SK-N-SH (cell line): ENCODE results near the gene PPT2. TPM values are rescaled to one million over a fixed set of nuclear protein-coding genes. Genes with fewer than 3 reads are reported as not detected.

ENCODE experiments used
- CHD2 ChIP-seq: fragments of 150-350 bp; IDR thresholded peaks from 2 replicates; pipeline ENCODE4 v1.6.1; 2018; ENCODE audit warnings: low read length; ENCODE audit not compliant: partially characterized antibody
- EZH2phosphoT487 ChIP-seq: fragments of 200-600 bp; sonication (generic); IDR thresholded peaks from 2 replicates; pipeline ENCODE4 v1.6.1; 2017; ENCODE audit warnings: low read depth, mixed run types, mild to moderate bottlenecking, antibody characterized with exemption, moderate library complexity, borderline replicate concordance
- FOSL2 ChIP-seq: IDR thresholded peaks from 2 replicates; pipeline ENCODE4 v1.4.0; 2012; ENCODE audit warnings: low read depth, mild to moderate bottlenecking, moderate library complexity, borderline replicate concordance
- FOXJ3 ChIP-seq: sonication (generic); formaldehyde crosslinking; IDR thresholded peaks from 2 replicates; pipeline ENCODE4 v1.5.1; 2020; ENCODE audit warnings: mild to moderate bottlenecking, missing genetic modification reagents
- FOXM1 ChIP-seq: IDR thresholded peaks from 2 replicates; pipeline ENCODE4 v1.4.0; 2012; ENCODE audit warnings: low read depth, mild to moderate bottlenecking
- GABPA ChIP-seq: IDR thresholded peaks from 2 replicates; pipeline ENCODE4 v1.4.0; 2012; ENCODE audit warnings: low read depth, mild to moderate bottlenecking
- MEF2A ChIP-seq: IDR thresholded peaks from 2 replicates; pipeline ENCODE4 v1.4.0; 2012; ENCODE audit warnings: low read depth, borderline replicate concordance
- MXI1 ChIP-seq: IDR thresholded peaks from 2 replicates; pipeline ENCODE4 v1.6.1; 2012; ENCODE audit warnings: mild to moderate bottlenecking, low read depth, low read length, improper control_type of control experiment
- NFIC ChIP-seq: IDR thresholded peaks from 2 replicates; pipeline ENCODE4 v1.4.0; 2012; ENCODE audit warnings: borderline replicate concordance
- NRF1 ChIP-seq: IDR thresholded peaks from 2 replicates; pipeline ENCODE4 v1.6.1; 2012; ENCODE audit warnings: low read depth, mild to moderate bottlenecking, low read length
- POLR2AphosphoS5 ChIP-seq: IDR thresholded peaks from 2 replicates; pipeline ENCODE4 v1.6.1; 2012; ENCODE audit warnings: low read depth, low read length
- RFX5 ChIP-seq: IDR thresholded peaks from 2 replicates; pipeline ENCODE4 v1.6.1; 2012; ENCODE audit warnings: mild to moderate bottlenecking, improper control_type of control experiment, low read length
- RXRA ChIP-seq: IDR thresholded peaks from 2 replicates; pipeline ENCODE4 v1.4.0; 2012; ENCODE audit warnings: low read depth, mild to moderate bottlenecking, borderline replicate concordance
- TAF1 ChIP-seq: IDR thresholded peaks from 2 replicates; pipeline ENCODE4 v1.6.1; 2012; ENCODE audit warnings: low read depth, mild to moderate bottlenecking, low read length, moderate library complexity, borderline replicate concordance
- TCF12 ChIP-seq: IDR thresholded peaks from 2 replicates; pipeline ENCODE4 v1.4.0; 2012
- TEAD4 ChIP-seq: IDR thresholded peaks from 2 replicates; pipeline ENCODE4 v1.4.0; 2012; ENCODE audit warnings: mild to moderate bottlenecking, borderline replicate concordance; ENCODE audit not compliant: insufficient read depth
- YY1 ChIP-seq: IDR thresholded peaks from 2 replicates; pipeline ENCODE4 v1.4.0; 2012; ENCODE audit warnings: low read depth, mild to moderate bottlenecking
- polyA plus RNA-seq, 3 experiments: library from polyadenylated mRNA; depleted of rRNA; stranded (reverse); fragments of >200 nt; gene quantifications; 2 replicates each; pipeline ENCODE4 v1.2.3, GENCODE V29; 2012
- TF ChIP-seq, protein P1 (sequence below): IDR thresholded peaks from 2 replicates; pipeline ENCODE4; 2012
- TF ChIP-seq, protein P2 (sequence below): IDR thresholded peaks from 2 replicates; pipeline ENCODE4 v1.4.0; 2012; ENCODE audit warnings: low read depth
- TF ChIP-seq, protein P3 (sequence below): IDR thresholded peaks from 2 replicates; pipeline ENCODE4 v1.4.0; 2012; ENCODE audit warnings: low read depth, borderline replicate concordance
- TF ChIP-seq, protein P4 (sequence below): fragments of 200-600 bp; sonication (generic); IDR thresholded peaks from 2 replicates; pipeline ENCODE4 v1.6.1; 2017; ENCODE audit warnings: antibody characterized with exemption, mild to moderate bottlenecking, moderate library complexity

The PPT2 gene
- polyA plus RNA-seq, 1 of the 3 experiments (the other 2 are of a cell fraction): 32.7 TPM

DNA sequence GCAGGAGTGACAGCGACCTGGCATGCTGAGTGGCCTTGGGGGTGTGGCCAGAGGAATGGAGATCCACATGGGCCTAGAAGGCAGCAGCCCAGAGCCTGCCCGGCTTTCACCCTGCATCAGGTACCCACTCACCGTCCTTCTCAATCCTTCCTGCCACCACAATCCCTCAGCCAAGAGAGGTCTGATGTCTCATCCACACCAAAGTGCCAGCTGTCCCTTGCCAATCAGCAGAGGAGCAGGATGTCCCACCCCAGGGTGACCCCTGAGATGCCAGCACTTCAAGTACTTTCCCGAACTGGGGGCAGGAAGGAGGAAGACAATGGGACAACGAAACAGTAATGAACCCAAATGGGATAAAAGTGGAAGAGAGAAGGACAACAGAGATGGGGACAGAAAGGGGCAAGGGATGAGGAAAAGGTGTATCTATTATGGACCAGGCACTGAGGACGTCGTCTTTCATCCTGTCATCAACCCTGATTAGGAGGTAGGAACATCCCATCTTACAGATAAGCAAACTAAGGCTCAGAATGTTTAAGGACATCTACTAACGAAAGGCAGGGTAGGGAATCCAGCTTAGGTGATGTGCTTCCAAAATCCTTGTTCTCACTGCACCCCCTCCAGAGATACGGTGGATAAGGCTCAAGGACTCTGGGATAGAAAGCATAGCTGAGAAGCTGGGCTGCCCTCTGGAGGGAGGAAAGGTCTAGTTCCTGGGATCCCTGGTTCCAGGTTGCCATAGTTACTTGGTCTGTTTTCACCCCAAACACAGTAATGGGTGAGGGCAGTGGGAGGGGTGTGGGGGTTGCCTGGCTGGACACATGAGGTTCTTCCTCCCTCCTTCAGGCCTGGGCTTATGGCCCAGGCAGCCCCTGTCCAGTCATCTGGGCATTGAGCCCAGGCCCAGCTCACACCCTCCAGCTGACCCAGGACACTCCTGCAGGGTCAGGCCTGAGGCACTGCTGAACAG lies 40.3 kb upstream of the PPT2 start (continued):
- TF ChIP-seq, protein P1, sequence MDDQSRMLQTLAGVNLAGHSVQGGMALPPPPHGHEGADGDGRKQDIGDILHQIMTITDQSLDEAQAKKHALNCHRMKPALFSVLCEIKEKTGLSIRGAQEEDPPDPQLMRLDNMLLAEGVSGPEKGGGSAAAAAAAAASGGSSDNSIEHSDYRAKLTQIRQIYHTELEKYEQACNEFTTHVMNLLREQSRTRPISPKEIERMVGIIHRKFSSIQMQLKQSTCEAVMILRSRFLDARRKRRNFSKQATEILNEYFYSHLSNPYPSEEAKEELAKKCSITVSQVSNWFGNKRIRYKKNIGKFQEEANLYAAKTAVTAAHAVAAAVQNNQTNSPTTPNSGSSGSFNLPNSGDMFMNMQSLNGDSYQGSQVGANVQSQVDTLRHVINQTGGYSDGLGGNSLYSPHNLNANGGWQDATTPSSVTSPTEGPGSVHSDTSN: peak; percentile 55
- TF ChIP-seq EZH2phosphoT487: no peak
- TF ChIP-seq CHD2: no peak
- peak; percentile 70 for TF ChIP-seq RXRA
- peak; percentile 76 for TF ChIP-seq NFIC
- TF ChIP-seq NRF1: no peak
- no peak for TF ChIP-seq GABPA
- no peak for TF ChIP-seq MEF2A
- TF ChIP-seq, protein P2, sequence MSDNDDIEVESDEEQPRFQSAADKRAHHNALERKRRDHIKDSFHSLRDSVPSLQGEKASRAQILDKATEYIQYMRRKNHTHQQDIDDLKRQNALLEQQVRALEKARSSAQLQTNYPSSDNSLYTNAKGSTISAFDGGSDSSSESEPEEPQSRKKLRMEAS: peak; percentile 31; the same call in 1 of the 2 replicates
- no peak for TF ChIP-seq FOXM1
- TF ChIP-seq YY1: no peak
- TF ChIP-seq POLR2AphosphoS5: peak; percentile 20; the same call in 1 of the 2 replicates
- TF ChIP-seq, protein P3, sequence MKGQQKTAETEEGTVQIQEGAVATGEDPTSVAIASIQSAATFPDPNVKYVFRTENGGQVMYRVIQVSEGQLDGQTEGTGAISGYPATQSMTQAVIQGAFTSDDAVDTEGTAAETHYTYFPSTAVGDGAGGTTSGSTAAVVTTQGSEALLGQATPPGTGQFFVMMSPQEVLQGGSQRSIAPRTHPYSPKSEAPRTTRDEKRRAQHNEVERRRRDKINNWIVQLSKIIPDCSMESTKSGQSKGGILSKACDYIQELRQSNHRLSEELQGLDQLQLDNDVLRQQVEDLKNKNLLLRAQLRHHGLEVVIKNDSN: no peak
- no peak for TF ChIP-seq TEAD4
- TF ChIP-seq FOXJ3 (CRISPR knock-in tag): no peak
- no peak for TF ChIP-seq RFX5
- TF ChIP-seq MXI1: no peak
- TF ChIP-seq, protein P4, sequence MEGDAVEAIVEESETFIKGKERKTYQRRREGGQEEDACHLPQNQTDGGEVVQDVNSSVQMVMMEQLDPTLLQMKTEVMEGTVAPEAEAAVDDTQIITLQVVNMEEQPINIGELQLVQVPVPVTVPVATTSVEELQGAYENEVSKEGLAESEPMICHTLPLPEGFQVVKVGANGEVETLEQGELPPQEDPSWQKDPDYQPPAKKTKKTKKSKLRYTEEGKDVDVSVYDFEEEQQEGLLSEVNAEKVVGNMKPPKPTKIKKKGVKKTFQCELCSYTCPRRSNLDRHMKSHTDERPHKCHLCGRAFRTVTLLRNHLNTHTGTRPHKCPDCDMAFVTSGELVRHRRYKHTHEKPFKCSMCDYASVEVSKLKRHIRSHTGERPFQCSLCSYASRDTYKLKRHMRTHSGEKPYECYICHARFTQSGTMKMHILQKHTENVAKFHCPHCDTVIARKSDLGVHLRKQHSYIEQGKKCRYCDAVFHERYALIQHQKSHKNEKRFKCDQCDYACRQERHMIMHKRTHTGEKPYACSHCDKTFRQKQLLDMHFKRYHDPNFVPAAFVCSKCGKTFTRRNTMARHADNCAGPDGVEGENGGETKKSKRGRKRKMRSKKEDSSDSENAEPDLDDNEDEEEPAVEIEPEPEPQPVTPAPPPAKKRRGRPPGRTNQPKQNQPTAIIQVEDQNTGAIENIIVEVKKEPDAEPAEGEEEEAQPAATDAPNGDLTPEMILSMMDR: peak; percentile 56
- peak; percentile 11; the same call in 1 of the 2 replicates for TF ChIP-seq FOSL2
- TF ChIP-seq TCF12: peak; percentile 56
- TF ChIP-seq TAF1: no peak
- TF ChIP-seq, all 33 proteins: peak for 9
